ENCODE results near the gene LYSET.
A peak's percentile ranks its signal among the peaks of the same experiment; 100 is the strongest.
"Not testable (repeated sequence)": the region's sequence is repeated elsewhere in the genome, so short reads cannot be mapped to it uniquely, and the experiment has no call there.

Gene LYSET, protein sequence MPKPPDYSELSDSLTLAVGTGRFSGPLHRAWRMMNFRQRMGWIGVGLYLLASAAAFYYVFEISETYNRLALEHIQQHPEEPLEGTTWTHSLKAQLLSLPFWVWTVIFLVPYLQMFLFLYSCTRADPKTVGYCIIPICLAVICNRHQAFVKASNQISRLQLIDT

DNA sequence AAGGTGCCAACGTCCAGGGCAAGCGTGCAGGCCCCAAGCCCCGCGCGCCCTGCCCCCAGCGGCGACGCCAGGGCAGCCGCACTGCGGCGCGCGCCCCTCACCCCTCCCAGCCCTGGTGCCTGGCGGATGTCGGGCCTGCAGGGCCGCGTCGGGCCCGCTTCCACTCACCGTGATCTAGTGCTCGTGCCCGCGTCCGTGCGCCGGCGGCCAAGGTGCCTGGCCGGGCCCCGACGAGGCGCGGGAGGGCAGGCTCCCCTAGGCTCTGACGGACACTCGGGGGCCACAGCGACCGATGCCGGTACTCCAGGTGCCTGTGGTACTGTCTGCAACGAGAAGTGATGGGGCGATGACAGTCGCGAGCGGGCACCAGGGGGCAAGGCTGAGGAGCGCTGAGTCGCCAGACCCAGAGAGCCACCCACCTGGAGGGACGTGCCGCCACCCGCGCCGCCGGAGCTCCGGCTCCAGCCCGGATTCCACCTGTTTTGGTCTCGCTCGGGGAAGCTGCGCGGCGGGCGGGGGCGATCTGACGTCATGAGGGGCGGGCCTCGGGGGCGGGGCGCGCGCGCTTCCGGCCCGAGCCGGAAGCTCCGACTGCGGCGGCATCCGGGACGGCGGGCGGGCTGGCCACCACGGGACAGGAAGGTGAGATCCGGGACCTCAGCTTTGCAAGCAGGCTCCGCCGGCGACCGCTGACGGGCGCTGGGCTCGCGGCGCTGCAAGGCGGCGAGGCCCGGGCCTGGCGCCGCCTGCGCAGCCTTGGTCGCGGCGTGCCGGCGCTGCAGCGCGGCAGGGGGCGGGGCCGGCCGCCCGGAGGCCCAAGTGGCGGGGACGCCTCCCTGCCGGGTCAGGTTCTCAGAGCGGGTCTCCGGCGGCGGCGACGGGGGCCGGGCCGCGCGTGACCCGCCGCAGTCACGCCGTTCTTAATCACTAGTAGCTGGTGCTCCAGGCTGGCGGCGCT is at the start of gene LYSET, which contains the start of gene MOAP1:
Gene LYSET, plus strand, starts transcription at position 927 of the 958 bp plus-strand sequence. CDS start 89 bp downstream, outside the sequence.
Gene MOAP1, minus strand, starts transcription at position 507 of the 958 bp plus-strand sequence. CDS start 655 bp downstream, outside the sequence.
- peak; percentile 45 for DNase-seq (ENCODE audit: low read depth)

DNA sequence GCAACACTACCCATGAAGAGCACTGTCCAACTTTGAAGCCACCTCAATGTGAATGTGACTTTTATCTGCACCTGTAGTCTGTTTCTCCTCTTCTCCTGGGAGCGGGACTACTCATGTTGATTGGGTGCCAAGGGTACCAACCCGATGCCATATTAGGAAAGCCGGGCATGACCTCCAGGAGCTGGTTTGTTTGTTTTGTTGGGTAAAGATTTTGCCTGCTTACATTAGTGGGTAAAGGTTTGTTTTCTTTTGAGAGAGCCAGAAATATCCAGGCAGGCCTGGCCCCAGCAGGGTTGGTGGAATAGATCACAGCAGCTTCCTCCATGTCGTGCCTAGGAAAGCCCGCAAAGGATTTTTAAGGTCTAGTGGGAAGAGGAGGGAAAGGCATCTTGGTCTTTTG is 49.7 kb upstream of the LYSET start:
- no peak for DNase-seq (ENCODE audit: low read depth)

DNA sequence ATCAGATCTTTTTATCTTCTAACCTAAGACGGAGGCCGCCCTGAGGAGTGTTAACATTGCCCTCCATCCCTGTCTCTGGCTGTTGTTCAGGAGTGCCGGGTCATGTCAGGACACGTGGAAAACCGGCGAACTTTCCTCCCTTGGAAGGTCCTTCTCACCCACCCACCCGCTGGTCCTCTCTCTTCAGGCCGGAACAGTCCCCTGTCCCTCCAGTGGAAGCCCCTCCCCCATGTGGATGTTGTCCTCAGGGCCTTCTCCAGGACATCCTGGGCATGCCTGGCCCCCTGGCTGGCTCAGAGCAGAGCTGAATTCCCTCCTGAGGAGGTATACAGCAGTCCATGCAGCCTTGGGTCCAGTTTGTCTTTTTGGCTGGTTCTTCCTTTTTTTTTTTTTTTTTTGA is 49.1 kb upstream of the LYSET start:
- DNase-seq (ENCODE audit: low read depth): no peak

DNA sequence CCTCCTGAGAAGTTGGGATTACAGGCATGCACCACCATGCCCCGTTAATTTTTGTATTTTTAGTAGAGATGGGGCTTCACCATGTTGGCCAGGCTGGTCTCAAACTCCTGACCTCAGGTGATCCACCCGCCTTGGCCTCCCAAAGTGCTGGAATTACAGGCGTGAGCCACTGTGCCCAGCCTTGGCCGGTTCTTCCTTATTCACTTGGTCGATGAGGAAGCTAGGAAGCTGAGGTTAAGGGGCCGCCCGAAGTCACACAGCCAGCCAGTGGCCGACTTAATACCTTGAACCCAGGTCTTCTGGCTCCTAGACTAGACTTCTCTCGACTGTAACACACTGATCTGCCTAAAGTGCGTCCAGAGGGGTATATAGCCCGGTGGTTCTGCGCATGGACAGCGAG is 48.6 kb upstream of the LYSET start:
- not testable (repeated sequence) for DNase-seq (ENCODE audit: low read depth)

DNA sequence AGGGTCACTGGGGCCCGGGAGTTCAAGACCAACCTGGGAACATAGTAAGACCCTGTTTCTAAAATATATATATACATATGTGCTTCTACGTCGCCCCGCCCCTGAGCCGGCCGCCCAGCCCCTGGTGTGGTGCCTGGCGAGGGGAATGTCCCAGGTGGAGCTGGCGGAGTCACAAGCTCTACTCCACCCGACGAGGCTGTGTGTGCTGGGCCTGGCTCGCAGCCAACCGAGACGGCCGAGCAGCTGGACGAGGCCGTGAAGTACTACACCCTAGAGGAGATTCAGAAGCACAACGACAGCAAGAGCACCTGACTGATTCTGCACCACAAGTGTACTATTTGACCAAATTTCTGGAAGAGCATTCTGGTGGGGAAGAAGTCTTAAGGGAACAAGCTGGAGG is 47.3 kb upstream of the LYSET start:
- no peak for DNase-seq (ENCODE audit: low read depth)

DNA sequence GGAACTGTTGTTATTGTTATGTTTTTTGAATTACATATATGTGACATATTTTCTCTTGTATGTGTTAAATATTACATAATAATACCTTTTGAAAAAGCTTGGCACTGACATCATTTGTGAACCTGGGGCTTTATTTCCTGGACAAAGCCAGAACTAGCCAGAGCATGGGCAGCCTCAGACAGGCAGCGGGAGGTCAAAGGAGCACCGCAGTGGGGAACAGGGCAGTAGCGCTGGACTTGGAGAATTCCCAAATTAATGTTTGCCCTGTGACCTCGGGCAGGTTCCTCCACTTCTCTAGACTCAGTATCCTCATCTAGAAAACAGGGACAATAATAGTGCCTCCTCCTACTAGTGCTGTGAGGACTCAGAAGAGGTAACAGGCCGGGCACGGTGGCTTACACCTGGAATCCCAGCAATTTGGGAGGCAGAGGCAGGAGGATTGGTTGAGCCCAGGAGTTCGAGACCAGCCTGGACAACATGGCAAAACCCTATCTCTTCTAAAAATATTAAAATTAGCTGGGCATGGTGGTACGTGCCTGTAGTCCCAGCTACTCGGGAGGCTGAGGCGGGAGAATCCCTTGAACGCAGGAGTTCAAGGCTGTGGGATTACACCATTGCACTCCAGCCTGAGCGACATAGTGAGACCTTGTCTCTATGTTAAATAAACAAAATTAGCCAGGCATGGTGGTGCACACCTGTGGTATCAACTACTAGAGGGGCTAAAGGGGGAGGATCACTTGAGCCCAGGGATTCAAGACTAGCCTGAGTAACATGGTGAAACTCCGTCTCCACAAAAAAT is 42.1 kb upstream of the LYSET start:
- DNase-seq (ENCODE audit: low read depth): no peak

DNA sequence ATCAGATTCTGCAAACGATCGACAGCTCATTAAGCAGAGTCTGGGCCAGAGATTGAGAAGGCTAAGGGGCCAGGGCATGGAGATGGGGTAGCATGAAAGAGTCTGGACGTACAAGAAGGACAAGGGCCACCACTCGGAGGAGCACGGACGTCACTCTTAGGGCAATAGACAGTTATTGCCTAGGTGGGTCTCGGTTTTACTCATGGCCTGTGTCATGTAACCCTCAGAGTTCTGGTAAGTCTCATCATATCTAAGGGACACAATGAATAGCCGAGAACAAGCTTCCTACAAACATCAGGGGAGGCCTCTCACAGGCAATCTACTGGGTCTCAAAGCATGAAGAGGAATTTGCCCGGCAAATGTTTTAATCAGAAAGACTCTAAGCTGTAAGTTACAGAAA is 39.0 kb upstream of the LYSET start:
- DNase-seq (ENCODE audit: low read depth): no peak

DNA sequence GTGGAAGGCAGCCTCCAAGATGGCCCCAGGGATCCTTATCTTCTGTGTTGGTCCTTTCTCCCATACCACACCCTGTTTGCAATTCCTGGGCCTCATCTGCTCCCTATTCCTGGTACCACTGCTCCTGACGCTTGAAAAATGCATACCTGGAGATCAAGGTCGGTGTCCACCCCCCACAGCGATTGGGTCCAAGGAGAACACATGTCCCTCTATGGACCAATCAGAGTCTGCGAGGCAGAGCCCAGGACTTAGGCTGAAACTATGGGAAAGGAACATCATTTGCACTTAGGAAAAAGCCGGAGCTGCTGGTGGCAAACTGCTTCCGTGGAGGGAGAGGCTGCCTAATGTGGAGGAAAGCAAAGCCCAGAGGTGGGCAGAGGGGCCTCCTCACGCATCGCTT is 36.1 kb upstream of the LYSET start:
- DNase-seq (ENCODE audit: low read depth): no peak

DNA sequence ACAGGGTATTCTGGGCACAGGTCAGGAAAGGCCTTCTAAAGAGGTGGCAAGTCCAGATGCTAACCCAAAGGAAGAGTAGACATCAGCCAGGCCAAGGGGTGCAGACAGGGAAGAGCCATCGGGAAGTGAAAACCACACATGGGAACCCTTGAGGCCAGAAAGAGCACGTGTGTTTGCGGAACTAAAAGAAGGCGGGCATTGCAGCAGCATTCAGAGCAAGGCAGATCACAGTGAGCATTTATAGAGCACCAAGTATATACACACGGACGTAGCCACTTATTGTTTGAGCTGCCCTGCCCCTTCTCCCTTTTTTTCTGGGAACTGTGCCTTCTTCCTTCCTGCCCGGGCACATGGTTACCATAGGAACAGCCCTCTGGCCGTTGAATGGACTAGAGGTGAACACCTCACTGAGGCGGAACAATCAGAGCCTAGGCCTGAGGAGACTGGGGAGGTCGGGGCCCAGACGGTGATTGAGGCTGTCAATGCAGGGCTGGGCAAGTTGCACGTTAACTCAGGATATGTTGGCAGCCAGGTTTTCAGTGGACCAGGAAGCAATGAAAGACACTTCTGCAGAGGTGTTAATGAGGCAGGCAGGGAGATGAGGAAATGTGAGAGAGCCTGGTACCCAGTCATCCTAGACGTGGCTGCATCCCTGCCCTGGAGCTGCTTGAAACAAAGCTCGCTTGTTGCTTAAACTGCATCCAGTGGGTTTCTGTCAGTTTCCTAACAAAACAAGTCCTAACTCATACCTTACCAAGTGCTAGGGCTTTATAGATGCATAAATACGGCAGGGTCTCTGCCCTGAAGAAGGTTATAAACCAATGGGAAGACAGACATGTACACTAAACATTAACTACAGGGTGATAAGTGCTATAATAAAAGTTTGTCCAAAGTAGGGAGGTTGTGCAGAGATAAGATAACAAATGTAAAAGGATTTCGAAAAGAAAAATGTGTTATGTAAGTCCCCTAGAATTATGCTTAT is 34.6 kb upstream of the LYSET start:
- DNase-seq (ENCODE audit: low read depth): no peak

DNA sequence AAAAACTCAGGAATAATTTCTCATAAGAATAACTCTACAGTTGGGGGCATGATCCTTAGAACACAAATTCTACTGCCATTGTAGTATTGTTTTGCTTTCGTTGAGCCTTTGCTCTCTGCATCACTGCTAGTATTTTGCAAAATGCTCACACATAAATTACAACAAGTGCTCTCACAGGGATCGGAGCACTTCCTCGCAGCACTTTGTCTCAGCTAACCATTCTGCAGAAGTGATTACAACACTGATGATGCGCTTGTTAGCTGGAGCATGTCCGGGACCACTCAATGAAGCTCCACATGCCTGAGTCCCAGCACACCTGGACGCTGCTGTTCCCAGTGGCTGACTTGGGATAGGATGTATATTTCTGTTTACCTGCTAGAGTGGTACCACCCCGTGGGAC is 32.0 kb upstream of the LYSET start:
- DNase-seq (ENCODE audit: low read depth): no peak

DNA sequence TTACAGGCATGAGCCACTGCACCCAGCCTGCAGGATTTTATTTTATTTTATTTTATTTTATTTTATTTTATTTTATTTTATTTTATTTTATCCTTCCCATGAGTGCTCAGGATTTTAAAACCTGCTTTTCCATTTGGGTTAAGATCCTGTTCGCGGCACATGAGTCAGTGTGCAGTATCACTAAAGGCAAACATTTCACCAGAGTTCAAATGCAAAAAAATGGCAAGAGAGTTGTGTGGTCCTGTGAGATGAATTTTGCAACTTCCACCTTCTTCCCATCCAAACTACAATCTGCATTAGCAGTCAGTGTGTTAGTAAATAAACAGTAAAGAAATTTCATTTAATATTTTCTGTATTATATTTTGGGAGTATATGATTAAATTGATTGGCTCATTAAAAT is 29.4 kb upstream of the LYSET start:
- no peak for DNase-seq (ENCODE audit: low read depth)

DNA sequence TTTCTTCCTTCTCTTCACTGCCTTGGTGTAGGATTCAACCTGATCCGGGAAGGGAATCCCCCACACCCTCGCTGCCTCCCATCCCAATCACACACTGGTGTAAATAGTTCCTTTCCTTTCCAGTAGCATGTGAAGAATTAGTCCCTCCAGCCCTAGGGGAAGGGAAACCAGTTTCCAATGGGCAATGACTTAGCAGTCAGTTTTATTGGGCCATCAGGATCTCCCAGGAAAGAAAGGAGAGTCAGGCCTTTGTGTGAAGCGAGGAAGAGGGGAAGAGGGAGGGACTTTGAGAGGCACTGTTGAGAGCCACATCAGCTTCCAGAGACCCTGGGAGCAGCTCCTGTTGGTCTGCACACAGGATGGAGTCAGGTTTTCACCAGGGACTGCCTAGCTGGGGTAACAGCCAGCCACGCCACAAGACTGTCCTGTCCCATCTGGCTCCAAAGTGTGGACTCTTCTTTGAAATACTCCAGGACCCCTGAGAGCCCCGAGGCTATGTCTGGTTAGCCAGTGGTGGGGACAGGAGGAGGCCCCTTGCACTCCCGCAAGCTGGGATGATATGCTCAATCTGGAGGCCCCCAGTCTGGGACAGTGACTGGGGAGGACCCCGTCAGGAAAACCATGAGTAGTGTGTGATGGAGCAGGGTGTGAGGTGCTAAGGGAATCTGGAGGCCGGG is 28.3 kb upstream of the LYSET start:
- no peak for DNase-seq (ENCODE audit: low read depth)

DNA sequence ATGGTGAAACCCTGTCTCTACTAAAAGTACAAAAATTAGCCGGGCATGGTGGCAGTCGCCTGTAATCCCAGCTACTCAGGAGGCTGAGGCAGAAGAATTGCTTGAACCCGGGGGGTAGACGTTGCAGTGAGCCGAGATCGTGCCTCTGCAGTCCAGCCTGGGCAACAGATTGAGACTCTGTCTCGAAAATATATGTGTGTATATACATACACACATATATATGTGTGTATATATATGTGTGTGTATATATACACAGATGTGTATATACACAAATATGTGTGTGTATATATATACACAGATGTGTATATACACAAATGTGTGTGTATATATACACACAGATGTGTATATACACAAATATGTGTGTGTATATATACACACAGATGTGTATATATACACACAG is 26.8 kb upstream of the LYSET start:
- not testable (repeated sequence) for DNase-seq (ENCODE audit: low read depth)

DNA sequence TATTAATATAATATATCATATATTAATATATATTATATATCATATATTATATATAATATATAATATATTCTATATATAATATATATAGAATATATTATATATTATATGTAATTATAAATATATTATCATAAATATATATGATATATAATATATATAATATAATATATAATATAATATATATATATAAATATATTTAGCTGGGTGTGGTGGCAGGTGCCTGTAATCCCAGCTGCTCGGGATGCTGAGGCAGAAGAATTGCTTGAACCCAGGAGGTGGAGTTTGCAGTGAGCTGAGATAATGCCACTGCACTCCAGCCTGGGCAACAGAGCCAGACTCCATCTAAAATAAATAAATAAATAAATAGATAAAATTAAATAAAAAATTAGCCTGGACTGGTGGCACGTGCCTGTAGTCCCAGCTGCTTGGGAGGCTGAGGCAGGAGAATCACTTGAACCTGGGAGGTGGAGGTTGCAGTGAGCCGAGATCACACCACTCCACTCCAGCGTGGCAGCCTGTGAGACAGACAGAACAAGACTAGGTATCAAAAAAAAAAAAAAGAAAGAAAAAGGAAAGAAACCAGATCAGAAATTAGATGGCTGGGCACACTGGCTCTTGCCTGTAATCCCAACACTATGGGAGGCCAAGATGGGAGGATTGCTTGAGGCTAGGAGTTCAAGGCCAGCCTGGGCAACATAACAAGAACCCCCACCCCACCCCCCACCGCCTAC is 25.3 kb upstream of the LYSET start:
- not testable (repeated sequence) for DNase-seq (ENCODE audit: low read depth)

DNA sequence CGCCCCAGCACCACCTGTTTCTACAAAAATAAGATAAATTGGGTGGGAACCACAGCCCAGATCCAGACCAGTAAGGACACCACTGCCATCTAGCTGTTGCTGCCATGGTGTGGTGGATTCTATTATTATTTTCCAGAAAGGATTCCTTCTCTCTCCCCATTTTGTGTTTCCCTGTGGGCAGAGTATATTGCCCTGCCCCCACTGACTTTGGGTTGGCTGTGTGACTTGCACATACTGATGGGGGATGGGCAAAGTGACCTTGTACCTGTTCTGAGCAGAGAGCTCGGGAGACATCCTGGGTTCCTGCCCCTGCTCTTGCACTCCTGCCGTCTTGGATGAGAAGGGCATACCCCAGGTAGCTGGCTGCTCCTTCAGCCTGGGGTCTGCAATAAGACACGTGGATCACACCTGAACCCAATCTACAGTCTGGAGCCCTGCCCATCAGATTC is 24.7 kb upstream of the LYSET start:
- no peak for DNase-seq (ENCODE audit: low read depth)

DNA sequence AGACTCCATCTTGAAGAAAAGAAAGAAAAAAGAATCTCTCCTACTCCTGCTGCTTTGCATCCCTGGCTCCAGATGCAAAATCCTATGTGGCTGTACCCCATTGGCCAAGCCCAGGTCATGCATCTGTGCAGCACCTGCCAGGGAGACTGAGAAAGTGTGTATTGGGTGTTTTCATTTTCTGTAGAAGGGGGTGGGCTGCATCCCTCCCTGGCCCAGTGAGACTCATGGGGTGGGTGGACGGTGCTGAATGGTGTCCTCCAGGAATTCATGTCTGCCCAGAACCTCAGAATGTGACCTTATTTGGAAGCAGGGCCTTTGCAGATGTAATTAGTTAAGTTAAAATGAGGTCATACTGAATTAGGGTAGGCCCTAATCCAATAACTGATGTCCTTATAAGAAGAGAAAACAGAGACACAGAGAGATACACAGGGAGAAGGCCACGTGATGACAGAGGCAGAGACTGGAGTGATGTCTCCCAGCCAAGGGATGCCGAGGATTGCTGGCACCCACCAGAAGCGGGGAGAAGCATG is 23.6 kb upstream of the LYSET start:
- no peak for DNase-seq (ENCODE audit: low read depth)

DNA sequence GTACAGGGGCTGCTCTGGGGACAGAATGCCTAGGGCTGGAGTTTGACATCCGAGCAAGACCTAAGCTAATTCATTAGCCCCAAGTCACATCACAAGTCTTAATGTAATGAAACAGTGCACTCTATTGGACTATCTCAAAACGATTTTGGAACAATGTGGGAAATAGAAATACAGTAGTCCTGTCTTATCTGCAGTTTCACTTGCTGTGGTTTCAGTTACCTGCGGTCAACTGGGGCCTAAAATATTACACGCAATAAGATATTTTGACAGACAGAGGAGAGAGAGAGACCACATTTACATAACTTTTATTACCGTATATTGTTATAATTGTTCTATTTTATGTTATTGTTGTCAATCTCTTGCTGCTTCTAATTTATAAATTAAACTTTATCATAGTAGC is 21.6 kb upstream of the LYSET start:
- no peak for DNase-seq (ENCODE audit: low read depth)

DNA sequence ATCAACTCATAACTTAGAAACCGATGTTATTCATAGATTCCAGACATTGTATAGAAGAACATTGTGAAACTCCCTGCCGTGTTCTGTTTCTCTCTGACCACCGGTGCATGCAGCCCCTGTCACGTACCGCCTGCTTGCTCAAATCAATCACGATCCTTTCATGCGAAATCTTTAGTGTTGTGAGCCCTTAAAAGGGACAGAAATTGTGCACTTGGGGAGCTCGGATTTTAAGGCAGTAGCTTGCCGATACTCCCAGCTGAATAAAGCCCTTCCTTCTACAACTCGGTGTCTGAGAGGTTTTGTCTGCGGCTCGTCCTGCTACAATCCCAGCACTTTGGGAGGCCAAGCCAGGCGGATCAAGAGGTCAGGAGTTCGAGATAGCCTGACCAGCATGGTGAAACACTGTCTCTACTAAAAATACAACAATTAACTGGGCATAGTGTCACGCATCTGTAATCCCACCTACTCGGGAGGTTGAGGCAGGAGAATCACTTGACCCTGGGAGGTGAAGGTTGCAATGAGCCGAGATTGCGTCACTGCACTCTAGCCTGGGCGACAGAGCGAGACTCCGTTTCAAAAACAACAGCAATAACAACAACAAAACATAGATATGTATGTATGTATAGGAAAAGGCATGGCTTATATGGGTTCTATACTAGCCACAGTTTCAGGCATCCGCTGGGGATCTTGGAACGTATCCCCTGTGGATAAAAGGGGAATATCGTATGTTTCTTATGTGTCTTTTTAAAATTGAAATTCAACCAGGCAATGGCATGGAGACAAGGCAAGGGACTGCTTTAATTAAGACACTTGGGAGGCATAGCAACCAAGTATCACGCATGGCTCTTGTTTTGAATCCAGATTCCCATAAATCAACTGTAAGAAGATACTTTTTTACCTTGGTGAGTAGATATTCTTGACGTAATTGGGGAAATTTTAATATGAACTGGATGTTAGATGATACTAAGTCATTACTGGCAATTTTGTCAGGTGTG is 19.5 kb upstream of the LYSET start:
- not testable (repeated sequence) for DNase-seq (ENCODE audit: low read depth)
